ENCODE measurements around the gene MAGI1.

Gene MAGI1

DNA sequence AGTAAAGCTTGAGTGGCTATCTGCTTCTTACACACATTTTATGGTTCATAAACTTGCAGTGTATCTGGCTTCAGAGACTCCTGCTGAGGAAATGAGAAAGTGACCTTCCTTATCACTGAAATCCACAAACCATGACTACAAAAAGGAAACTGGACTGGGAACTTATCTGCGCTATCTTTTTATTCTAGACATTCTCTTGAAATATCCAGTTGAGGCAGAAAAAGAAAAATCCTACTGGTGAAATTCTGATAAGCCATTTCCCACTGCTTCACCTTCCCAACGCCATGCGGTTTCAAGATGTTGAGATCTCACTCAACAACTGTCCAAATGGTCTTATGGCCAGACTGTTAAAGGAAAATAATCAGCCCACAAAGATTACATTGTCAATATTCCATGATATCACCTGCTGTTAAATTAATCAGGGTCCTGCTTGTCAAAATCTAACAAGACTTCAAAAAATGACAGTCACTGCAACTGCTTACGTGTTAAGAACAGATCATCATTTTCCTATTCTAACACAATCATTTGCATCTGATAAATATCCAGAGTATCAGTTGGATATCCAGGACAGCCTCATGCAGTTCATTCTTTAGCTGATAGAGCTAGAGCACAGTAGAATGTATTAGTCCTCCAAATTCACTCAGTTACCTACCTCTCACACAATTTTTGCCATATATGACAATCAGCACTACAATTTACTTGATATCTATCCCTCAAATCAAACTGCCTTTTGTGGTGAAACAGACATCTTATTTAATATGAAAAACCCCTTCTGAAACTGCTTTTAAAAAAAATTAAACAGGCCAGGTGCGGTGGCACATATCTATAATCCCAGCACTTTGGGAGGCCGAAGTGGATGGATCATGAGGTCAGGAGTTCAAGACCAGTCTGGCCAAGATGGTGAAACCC lies 538.1 kb downstream of the MAGI1 start:
- peak; percentile 23 for DNase-seq
- Histone ChIP-seq H2BK15ac (replicated peaks; ENCODE audit: low read depth) (no peak overlapping the region), H3K18ac (ENCODE audit: low read length) (no peak overlapping the region), H3K79me2 (ENCODE audit: control insufficient read depth, insufficient read depth, low read length) (peaks cover 2% of the 10 kb centered on the region), H3K4me2 (ENCODE audit: low read length) (no peak overlapping the region), H3K27ac (ENCODE audit: low read depth, low read length) (no peak overlapping the region), H2AK5ac (ENCODE audit: low read length) (no peak overlapping the region), H3K23ac (ENCODE audit: low read length) (no peak overlapping the region), H3K79me1 (ENCODE audit: low read length) (peaks cover 2% of the 10 kb centered on the region), H3K9ac (ENCODE audit: low read length) (no peak overlapping the region), H3K56ac (ENCODE audit: low read length) (no peak overlapping the region), H3K27me3 (ENCODE audit: insufficient read depth, low read length, poor library complexity) (no peaks in the 10 kb centered on the region), H3K36me3 (ENCODE audit: control insufficient read depth, insufficient read depth, low read length) (no peaks in the 10 kb centered on the region), H3K4me3 (ENCODE audit: low read length) (no peak overlapping the region), H3K4ac (ENCODE audit: low read depth, low read length) (no peak overlapping the region), H4K8ac (ENCODE audit: low read depth, low read length) (no peak overlapping the region), H4K5ac (ENCODE audit: low read length) (no peak overlapping the region), H2BK120ac (ENCODE audit: low read depth, low read length) (no peak overlapping the region), H2BK5ac (ENCODE audit: low read length) (no peak overlapping the region), H3K4me1 (ENCODE audit: control insufficient read depth, low read depth, low read length) (peaks cover 1% of the 10 kb centered on the region)
- WGBS (ENCODE audit: extremely low coverage, insufficient coverage, low lambda C conversion rate), result no CpG with 5 or more reads among the region's 6 CpGs

DNA sequence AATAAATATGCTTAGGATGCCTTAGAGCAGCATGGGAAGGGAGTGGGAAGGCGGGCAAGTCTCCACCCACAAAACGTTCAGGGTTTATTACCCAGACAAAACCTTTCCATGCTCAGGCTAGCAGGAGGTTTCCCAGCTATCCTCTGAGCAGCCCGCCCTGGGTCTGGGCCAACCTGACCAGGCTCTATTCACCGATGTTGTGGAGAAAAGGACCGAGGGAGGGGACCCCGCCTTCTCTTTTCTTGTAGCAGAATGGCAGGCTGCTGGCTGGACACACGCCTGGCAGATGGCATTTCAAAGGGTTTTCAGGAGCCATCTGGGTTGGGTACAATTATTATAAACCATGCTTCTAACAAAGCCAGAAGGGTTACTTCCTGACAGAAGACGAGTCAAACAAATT lies 540.9 kb downstream of the MAGI1 start:
- H2BK15ac ChIP-seq (replicated peaks; ENCODE audit: low read depth), result no peak overlapping the region
- peaks cover 3% of the 10 kb centered on the region for H3K79me1 ChIP-seq (ENCODE audit: low read length)
- peaks cover 1% of the 10 kb centered on the region for H3K4me1 ChIP-seq (ENCODE audit: control insufficient read depth, low read depth, low read length)
- H3K4ac ChIP-seq (ENCODE audit: low read depth, low read length), result no peak overlapping the region
- no peak overlapping the region for H2BK5ac ChIP-seq (ENCODE audit: low read length)
- no peak overlapping the region for H3K4me2 ChIP-seq (ENCODE audit: low read length)
- H4K8ac ChIP-seq (ENCODE audit: low read depth, low read length), result no peak overlapping the region
- H4K5ac ChIP-seq (ENCODE audit: low read length), result no peak overlapping the region
- no peak overlapping the region for H3K27ac ChIP-seq (ENCODE audit: low read depth, low read length)
- no peak overlapping the region for H3K23ac ChIP-seq (ENCODE audit: low read length)
- no peak overlapping the region for H3K56ac ChIP-seq (ENCODE audit: low read length)
- H2AK5ac ChIP-seq (ENCODE audit: low read length), result no peak overlapping the region
- WGBS (ENCODE audit: extremely low coverage, insufficient coverage, low lambda C conversion rate), result no CpG with 5 or more reads among the region's 8 CpGs
- no peaks in the 10 kb centered on the region for H3K27me3 ChIP-seq (ENCODE audit: insufficient read depth, low read length, poor library complexity)
- no peak overlapping the region for H3K4me3 ChIP-seq (ENCODE audit: low read length)
- DNase-seq, result no peak
- no peak overlapping the region for H3K9ac ChIP-seq (ENCODE audit: low read length)
- no peak overlapping the region for H2BK120ac ChIP-seq (ENCODE audit: low read depth, low read length)
- H3K36me3 ChIP-seq (ENCODE audit: control insufficient read depth, insufficient read depth, low read length), result no peaks in the 10 kb centered on the region
- H3K18ac ChIP-seq (ENCODE audit: low read length), result no peak overlapping the region
- H3K79me2 ChIP-seq (ENCODE audit: control insufficient read depth, insufficient read depth, low read length), result peaks cover 2% of the 10 kb centered on the region

DNA sequence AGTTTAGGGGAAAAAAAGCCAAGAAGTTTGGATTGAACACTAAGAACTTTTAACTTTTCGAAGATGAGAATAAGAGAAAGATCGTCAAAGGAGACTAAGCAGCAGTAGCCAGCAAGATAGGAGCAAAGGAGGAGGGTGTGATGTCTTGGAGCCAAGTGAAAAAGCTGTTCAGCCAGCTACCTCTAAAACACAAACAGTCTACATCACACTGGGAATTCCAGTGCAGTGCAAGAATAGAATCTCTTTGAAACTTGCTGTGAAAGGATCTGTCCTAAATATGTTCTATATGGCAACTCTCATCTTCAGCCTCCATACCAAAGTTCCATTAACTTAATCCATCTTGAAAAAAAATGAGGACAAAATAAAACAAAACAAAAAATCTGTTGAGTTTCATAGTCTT lies 541.5 kb downstream of the MAGI1 start:
- no peak overlapping the region for H2BK15ac ChIP-seq (replicated peaks; ENCODE audit: low read depth)
- no peak overlapping the region for H4K8ac ChIP-seq (ENCODE audit: low read depth, low read length)
- no peaks in the 10 kb centered on the region for H3K36me3 ChIP-seq (ENCODE audit: control insufficient read depth, insufficient read depth, low read length)
- H3K4ac ChIP-seq (ENCODE audit: low read depth, low read length), result no peak overlapping the region
- peaks cover 1% of the 10 kb centered on the region for H3K4me1 ChIP-seq (ENCODE audit: control insufficient read depth, low read depth, low read length)
- no CpG with 5 or more reads among the region's 2 CpGs for WGBS (ENCODE audit: extremely low coverage, insufficient coverage, low lambda C conversion rate)
- peaks cover 2% of the 10 kb centered on the region for H3K79me2 ChIP-seq (ENCODE audit: control insufficient read depth, insufficient read depth, low read length)
- H3K9ac ChIP-seq (ENCODE audit: low read length), result no peak overlapping the region
- no peak overlapping the region for H2BK120ac ChIP-seq (ENCODE audit: low read depth, low read length)
- no peaks in the 10 kb centered on the region for H3K27me3 ChIP-seq (ENCODE audit: insufficient read depth, low read length, poor library complexity)
- no peak overlapping the region for H2BK5ac ChIP-seq (ENCODE audit: low read length)
- no peak overlapping the region for H3K18ac ChIP-seq (ENCODE audit: low read length)
- H3K4me2 ChIP-seq (ENCODE audit: low read length), result no peak overlapping the region
- no peak overlapping the region for H3K23ac ChIP-seq (ENCODE audit: low read length)
- no peak overlapping the region for H3K27ac ChIP-seq (ENCODE audit: low read depth, low read length)
- H4K5ac ChIP-seq (ENCODE audit: low read length), result no peak overlapping the region
- DNase-seq, result no peak
- no peak overlapping the region for H2AK5ac ChIP-seq (ENCODE audit: low read length)
- H3K56ac ChIP-seq (ENCODE audit: low read length), result no peak overlapping the region
- H3K4me3 ChIP-seq (ENCODE audit: low read length), result no peak overlapping the region
- peaks cover 3% of the 10 kb centered on the region for H3K79me1 ChIP-seq (ENCODE audit: low read length)

DNA sequence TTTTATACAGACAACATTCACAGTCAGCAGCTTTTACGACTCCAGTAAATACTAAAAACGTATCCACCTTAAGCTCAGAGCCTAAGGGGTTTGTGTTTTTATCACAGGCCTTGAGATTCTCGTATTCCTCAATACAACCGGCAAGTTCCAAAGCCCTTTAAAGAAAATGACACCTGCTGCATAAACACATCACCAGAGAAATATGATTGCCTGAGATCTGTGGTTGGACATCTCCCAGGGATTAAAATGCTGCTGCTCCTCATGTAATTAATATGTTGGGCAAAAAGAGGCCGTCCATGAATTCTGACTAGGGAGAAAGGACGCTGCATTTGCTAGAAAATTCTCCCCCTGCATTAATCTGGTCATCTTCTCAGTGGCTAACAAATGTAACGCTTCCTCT lies 544.8 kb downstream of the MAGI1 start:
- Histone ChIP-seq H3K4ac (ENCODE audit: low read depth, low read length) (no peak overlapping the region), H3K4me1 (ENCODE audit: control insufficient read depth, low read depth, low read length) (no peaks in the 10 kb centered on the region), H4K5ac (ENCODE audit: low read length) (no peak overlapping the region), H2BK15ac (replicated peaks; ENCODE audit: low read depth) (no peak overlapping the region), H3K27me3 (ENCODE audit: insufficient read depth, low read length, poor library complexity) (no peaks in the 10 kb centered on the region), H3K4me3 (ENCODE audit: low read length) (no peak overlapping the region), H3K79me1 (ENCODE audit: low read length) (peaks cover 3% of the 10 kb centered on the region), H3K79me2 (ENCODE audit: control insufficient read depth, insufficient read depth, low read length) (peaks cover 2% of the 10 kb centered on the region), H3K18ac (ENCODE audit: low read length) (no peak overlapping the region), H3K4me2 (ENCODE audit: low read length) (no peak overlapping the region), H3K56ac (ENCODE audit: low read length) (no peak overlapping the region), H3K9ac (ENCODE audit: low read length) (no peak overlapping the region), H2AK5ac (ENCODE audit: low read length) (no peak overlapping the region), H4K8ac (ENCODE audit: low read depth, low read length) (peak overlapping the region; percentile 28), H3K27ac (ENCODE audit: low read depth, low read length) (no peak overlapping the region), H3K23ac (ENCODE audit: low read length) (no peak overlapping the region), H2BK5ac (ENCODE audit: low read length) (no peak overlapping the region), H3K36me3 (ENCODE audit: control insufficient read depth, insufficient read depth, low read length) (no peaks in the 10 kb centered on the region), H2BK120ac (ENCODE audit: low read depth, low read length) (no peak overlapping the region)
- DNase-seq, result no peak
- no CpG with 5 or more reads among the region's 7 CpGs for WGBS (ENCODE audit: extremely low coverage, insufficient coverage, low lambda C conversion rate)

DNA sequence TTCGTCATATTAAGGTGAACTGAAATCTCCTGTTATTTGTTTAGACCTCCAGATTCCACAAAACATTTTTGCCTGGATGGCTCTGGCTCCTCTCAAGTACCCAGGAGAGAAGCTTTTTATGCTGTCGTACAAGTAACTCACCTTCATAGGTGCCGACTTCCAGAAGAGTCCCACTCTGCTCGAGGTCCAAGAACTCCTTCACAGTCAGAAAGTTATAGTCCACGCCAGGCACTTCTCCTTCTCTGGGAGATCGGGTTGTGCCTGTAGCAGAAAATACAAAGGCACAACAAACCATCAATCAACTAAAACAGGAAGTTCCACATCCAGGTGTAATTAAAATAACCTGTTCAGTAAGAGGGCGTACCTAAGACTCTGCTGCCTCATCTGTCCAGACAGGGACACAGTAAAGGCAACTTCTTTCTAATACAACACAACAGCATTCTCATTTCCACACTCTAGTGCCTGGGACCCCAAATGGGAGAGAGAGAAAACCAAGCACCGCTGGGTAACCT lies 545.3 kb downstream of the MAGI1 start:
- DNase-seq, result no peak
- H2BK5ac ChIP-seq (ENCODE audit: low read length), result no peak overlapping the region
- H3K36me3 ChIP-seq (ENCODE audit: control insufficient read depth, insufficient read depth, low read length), result no peaks in the 10 kb centered on the region
- H3K27ac ChIP-seq (ENCODE audit: low read depth, low read length), result no peak overlapping the region
- H4K5ac ChIP-seq (ENCODE audit: low read length), result no peak overlapping the region
- H3K79me1 ChIP-seq (ENCODE audit: low read length), result peaks cover 2% of the 10 kb centered on the region
- peaks cover under 1% of the 10 kb centered on the region for H3K79me2 ChIP-seq (ENCODE audit: control insufficient read depth, insufficient read depth, low read length)
- H3K9ac ChIP-seq (ENCODE audit: low read length), result no peak overlapping the region
- H2AK5ac ChIP-seq (ENCODE audit: low read length), result no peak overlapping the region
- no peak overlapping the region for H3K4me3 ChIP-seq (ENCODE audit: low read length)
- no peak overlapping the region for H3K4me2 ChIP-seq (ENCODE audit: low read length)
- H3K4ac ChIP-seq (ENCODE audit: low read depth, low read length), result no peak overlapping the region
- H3K18ac ChIP-seq (ENCODE audit: low read length), result no peak overlapping the region
- WGBS (ENCODE audit: extremely low coverage, insufficient coverage, low lambda C conversion rate), result no CpG with 5 or more reads among the region's 8 CpGs
- H2BK15ac ChIP-seq (replicated peaks; ENCODE audit: low read depth), result no peak overlapping the region
- no peaks in the 10 kb centered on the region for H3K4me1 ChIP-seq (ENCODE audit: control insufficient read depth, low read depth, low read length)
- H2BK120ac ChIP-seq (ENCODE audit: low read depth, low read length), result no peak overlapping the region
- no peaks in the 10 kb centered on the region for H3K27me3 ChIP-seq (ENCODE audit: insufficient read depth, low read length, poor library complexity)
- H3K23ac ChIP-seq (ENCODE audit: low read length), result no peak overlapping the region
- H3K56ac ChIP-seq (ENCODE audit: low read length), result no peak overlapping the region
- H4K8ac ChIP-seq (ENCODE audit: low read depth, low read length), result no peak overlapping the region

Data from mesendoderm (in vitro differentiated cells).